ENCODE measurements around the gene RAI14. TPM values are rescaled to one million over a fixed set of nuclear protein-coding genes. Genes with fewer than 3 reads are reported as not detected.

The RAI14 gene
- total and polyA plus RNA-seq, 3 experiments from 2014 or later: 0.58 to 3.9 (median 3.9) TPM

- ChIA-PET POLR2A (no interaction called here), CTCF (no interaction called here)
- Histone ChIP-seq H3K4me3 (ENCODE audit: low read length) (no peak overlapping the region), H3K27me3 (ENCODE audit: insufficient read depth, low read length, poor library complexity, severe bottlenecking) (no peaks in the 10 kb centered on the region), H3K36me3 (ENCODE audit: insufficient read depth, low read length) (no peaks in the 10 kb centered on the region), H3K9me3 (ENCODE audit: low read length) (no peaks in the 10 kb centered on the region), H3K27ac (ENCODE audit: low read depth, low read length) (no peak overlapping the region), H3K4me1 (ENCODE audit: insufficient read depth, low read length) (no peaks in the 10 kb centered on the region)
- no peak for DNase-seq
- H3K27ac Mint-ChIP-seq: no peak overlapping the region
- no peaks in the 10 kb centered on the region for H3K36me3 Mint-ChIP-seq
- no peak overlapping the region for H3K4me3 Mint-ChIP-seq
- no peaks in the 10 kb centered on the region for H3K9me3 Mint-ChIP-seq
- H3K4me1 Mint-ChIP-seq: no peaks in the 10 kb centered on the region
- peaks cover 10 to 37% of the 10 kb centered on the region in 2 donors for H3K27me3 Mint-ChIP-seq
These were observed 193.1 kb downstream of the RAI14 start for GRCh38 chr5:34849253-34849652.

DNA sequence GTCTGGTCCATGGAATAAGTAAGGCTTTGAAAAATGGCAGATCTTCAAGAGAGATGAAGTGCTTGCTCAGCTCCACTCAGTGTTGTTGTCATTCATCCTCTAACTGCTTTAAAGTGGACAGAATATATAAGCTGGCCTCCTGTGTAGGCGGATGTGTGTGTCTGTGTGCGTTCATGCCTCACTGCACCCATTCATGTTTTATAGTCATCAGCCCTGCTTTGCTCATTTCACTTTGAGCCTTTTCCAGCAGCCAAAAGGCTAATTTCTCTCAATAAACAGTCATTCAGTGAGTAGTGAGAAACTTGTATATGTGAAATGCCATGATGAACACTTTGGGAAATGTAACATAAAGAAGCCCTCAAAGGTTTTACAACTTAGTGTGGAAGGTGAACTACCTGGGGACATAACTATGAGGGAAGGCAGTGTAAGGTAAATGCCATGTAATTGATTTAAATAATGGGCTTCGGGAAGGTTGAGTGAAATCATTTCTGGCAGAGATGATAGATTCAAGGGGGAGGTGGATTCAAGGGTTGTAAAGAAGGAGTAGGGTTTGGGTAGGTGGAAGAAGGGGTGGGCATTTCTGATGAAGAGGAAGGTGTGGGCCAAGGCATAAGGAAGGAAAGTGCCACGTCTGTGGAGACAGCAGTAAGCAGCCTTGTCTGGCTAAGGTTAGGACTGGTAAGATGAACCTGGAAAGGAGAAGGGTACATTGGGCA lies 198.5 kb downstream of the RAI14 start:
- H3K4me1 ChIP-seq (ENCODE audit: insufficient read depth, low read length): no peaks in the 10 kb centered on the region
- H3K4me1 Mint-ChIP-seq: no peaks in the 10 kb centered on the region
- no peak overlapping the region for H3K27ac ChIP-seq (ENCODE audit: low read depth, low read length)
- ChIA-PET CTCF (no interaction called here), POLR2A (no interaction called here)
- H3K4me3 ChIP-seq (ENCODE audit: low read length): no peak overlapping the region
- no peak overlapping the region for H3K4me3 Mint-ChIP-seq
- peaks cover 5 to 11% of the 10 kb centered on the region in 2 donors for H3K27me3 Mint-ChIP-seq
- H3K27ac Mint-ChIP-seq: no peak overlapping the region
- H3K9me3 Mint-ChIP-seq: no peaks in the 10 kb centered on the region
- DNase-seq: no peak
- no peaks in the 10 kb centered on the region for H3K36me3 ChIP-seq (ENCODE audit: insufficient read depth, low read length)
- H3K36me3 Mint-ChIP-seq: no peaks in the 10 kb centered on the region
- H3K9me3 ChIP-seq (ENCODE audit: low read length): no peaks in the 10 kb centered on the region
- no peaks in the 10 kb centered on the region for H3K27me3 ChIP-seq (ENCODE audit: insufficient read depth, low read length, poor library complexity, severe bottlenecking)

GRCh38 chr5:34857161-34857560 lies 201.0 kb downstream of the RAI14 start:
- ChIA-PET CTCF (no interaction called here), POLR2A (no interaction called here)
- Histone ChIP-seq H3K4me3 (ENCODE audit: low read length) (no peak overlapping the region), H3K27me3 (ENCODE audit: insufficient read depth, low read length, poor library complexity, severe bottlenecking) (no peaks in the 10 kb centered on the region), H3K4me1 (ENCODE audit: insufficient read depth, low read length) (no peaks in the 10 kb centered on the region), H3K27ac (ENCODE audit: low read depth, low read length) (no peak overlapping the region), H3K36me3 (ENCODE audit: insufficient read depth, low read length) (no peaks in the 10 kb centered on the region), H3K9me3 (ENCODE audit: low read length) (no peaks in the 10 kb centered on the region)
- H3K9me3 Mint-ChIP-seq: no peaks in the 10 kb centered on the region
- no peaks in the 10 kb centered on the region for H3K36me3 Mint-ChIP-seq
- DNase-seq: no peak
- peaks cover 2 to 5% of the 10 kb centered on the region in 2 donors for H3K27me3 Mint-ChIP-seq
- no peaks in the 10 kb centered on the region for H3K4me1 Mint-ChIP-seq
- no peak overlapping the region for H3K4me3 Mint-ChIP-seq
- H3K27ac Mint-ChIP-seq: no peak overlapping the region

DNA sequence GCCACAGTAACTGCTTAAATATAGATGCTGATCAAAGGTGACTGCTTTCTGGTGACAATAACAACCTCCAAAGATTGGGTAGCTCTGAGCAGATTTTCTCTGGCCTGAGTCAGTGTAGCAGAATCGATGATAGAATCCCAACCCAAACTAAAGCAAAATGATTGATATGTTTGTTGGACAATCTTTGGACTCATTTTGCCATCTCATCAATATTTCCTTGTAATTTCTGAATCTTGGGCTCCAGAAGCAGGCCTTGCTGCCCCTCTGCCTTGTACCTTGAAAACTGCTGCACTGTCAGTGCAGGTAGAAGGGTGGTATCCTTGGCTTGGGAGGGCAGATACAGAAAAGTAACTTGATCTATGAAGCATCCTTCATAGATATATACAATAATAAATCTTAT lies 201.8 kb downstream of the RAI14 start:
- CTCF ChIA-PET: no interaction called here

GRCh38 chr5:34858790-34859189 lies 202.7 kb downstream of the RAI14 start:
- no peaks in the 10 kb centered on the region for H3K36me3 Mint-ChIP-seq
- no peaks in the 10 kb centered on the region for H3K4me1 Mint-ChIP-seq
- Histone ChIP-seq H3K4me1 (ENCODE audit: insufficient read depth, low read length) (no peaks in the 10 kb centered on the region), H3K36me3 (ENCODE audit: insufficient read depth, low read length) (no peaks in the 10 kb centered on the region), H3K27me3 (ENCODE audit: insufficient read depth, low read length, poor library complexity, severe bottlenecking) (no peaks in the 10 kb centered on the region), H3K27ac (ENCODE audit: low read depth, low read length) (no peak overlapping the region), H3K4me3 (ENCODE audit: low read length) (no peak overlapping the region), H3K9me3 (ENCODE audit: low read length) (no peaks in the 10 kb centered on the region)
- POLR2A ChIA-PET: no interaction called here
- peaks cover 0 to 5% of the 10 kb centered on the region in 2 donors for H3K27me3 Mint-ChIP-seq
- CTCF ChIA-PET: no interaction called here
- no peak for DNase-seq
- H3K9me3 Mint-ChIP-seq: no peaks in the 10 kb centered on the region
- H3K27ac Mint-ChIP-seq: no peak overlapping the region
- no peak overlapping the region for H3K4me3 Mint-ChIP-seq

More for the DNA sequence above, 201.8 kb downstream of the RAI14 start:
- H3K9me3 Mint-ChIP-seq: no peaks in the 10 kb centered on the region
- no peak for DNase-seq
- H3K27me3 Mint-ChIP-seq: peaks cover 0 to 5% of the 10 kb centered on the region in 2 donors
- Histone ChIP-seq H3K9me3 (ENCODE audit: low read length) (no peaks in the 10 kb centered on the region), H3K4me3 (ENCODE audit: low read length) (no peak overlapping the region), H3K36me3 (ENCODE audit: insufficient read depth, low read length) (no peaks in the 10 kb centered on the region), H3K27ac (ENCODE audit: low read depth, low read length) (no peak overlapping the region), H3K4me1 (ENCODE audit: insufficient read depth, low read length) (no peaks in the 10 kb centered on the region), H3K27me3 (ENCODE audit: insufficient read depth, low read length, poor library complexity, severe bottlenecking) (no peaks in the 10 kb centered on the region)
- no peak overlapping the region for H3K4me3 Mint-ChIP-seq
- no peaks in the 10 kb centered on the region for H3K36me3 Mint-ChIP-seq
- no peak overlapping the region for H3K27ac Mint-ChIP-seq
- no peaks in the 10 kb centered on the region for H3K4me1 Mint-ChIP-seq
- POLR2A ChIA-PET: no interaction called here

- no peak overlapping the region for H3K27ac Mint-ChIP-seq
- H3K4me1 ChIP-seq (ENCODE audit: insufficient read depth, low read length): no peaks in the 10 kb centered on the region
- H3K4me1 Mint-ChIP-seq: no peaks in the 10 kb centered on the region
- H3K9me3 Mint-ChIP-seq: no peaks in the 10 kb centered on the region
- no peak overlapping the region for H3K4me3 ChIP-seq (ENCODE audit: low read length)
- ChIA-PET POLR2A (no interaction called here), CTCF (no interaction called here)
- H3K36me3 ChIP-seq (ENCODE audit: insufficient read depth, low read length): no peaks in the 10 kb centered on the region
- peaks cover 0 to 5% of the 10 kb centered on the region in 2 donors for H3K27me3 Mint-ChIP-seq
- H3K27ac ChIP-seq (ENCODE audit: low read depth, low read length): no peak overlapping the region
- H3K36me3 Mint-ChIP-seq: no peaks in the 10 kb centered on the region
- no peak overlapping the region for H3K4me3 Mint-ChIP-seq
- no peaks in the 10 kb centered on the region for H3K27me3 ChIP-seq (ENCODE audit: insufficient read depth, low read length, poor library complexity, severe bottlenecking)
- no peak for DNase-seq
- no peaks in the 10 kb centered on the region for H3K9me3 ChIP-seq (ENCODE audit: low read length)
These were observed 203.1 kb downstream of the RAI14 start for GRCh38 chr5:34859253-34859652.

GRCh38 chr5:34863946-34864345 lies 207.8 kb downstream of the RAI14 start:
- Histone ChIP-seq H3K9me3 (ENCODE audit: low read length) (no peaks in the 10 kb centered on the region), H3K27me3 (ENCODE audit: insufficient read depth, low read length, poor library complexity, severe bottlenecking) (no peaks in the 10 kb centered on the region), H3K27ac (ENCODE audit: low read depth, low read length) (no peak overlapping the region), H3K36me3 (ENCODE audit: insufficient read depth, low read length) (no peaks in the 10 kb centered on the region), H3K4me3 (ENCODE audit: low read length) (no peak overlapping the region), H3K4me1 (ENCODE audit: insufficient read depth, low read length) (no peaks in the 10 kb centered on the region)
- DNase-seq: no peak
- CTCF ChIA-PET: no interaction called here
- Mint-ChIP-seq H3K4me3 (no peak overlapping the region), H3K36me3 (no peaks in the 10 kb centered on the region), H3K9me3 (no peaks in the 10 kb centered on the region), H3K27me3 (no peaks in the 10 kb centered on the region), H3K4me1 (no peaks in the 10 kb centered on the region), H3K27ac (peak overlapping the region in 1 of 8 donors; percentile 66)
- POLR2A ChIA-PET: no interaction called here

- Mint-ChIP-seq H3K4me1 (no peaks in the 10 kb centered on the region), H3K27me3 (peaks cover 0 to 7% of the 10 kb centered on the region in 2 donors), H3K36me3 (no peaks in the 10 kb centered on the region), H3K9me3 (no peaks in the 10 kb centered on the region), H3K4me3 (no peak overlapping the region), H3K27ac (no peak overlapping the region)
- CTCF ChIA-PET: no interaction called here
- H3K27me3 ChIP-seq (ENCODE audit: insufficient read depth, low read length, poor library complexity, severe bottlenecking): no peaks in the 10 kb centered on the region
- H3K4me1 ChIP-seq (ENCODE audit: insufficient read depth, low read length): no peaks in the 10 kb centered on the region
- no peaks in the 10 kb centered on the region for H3K9me3 ChIP-seq (ENCODE audit: low read length)
- DNase-seq: no peak
- H3K4me3 ChIP-seq (ENCODE audit: low read length): no peak overlapping the region
- H3K27ac ChIP-seq (ENCODE audit: low read depth, low read length): no peak overlapping the region
- no peaks in the 10 kb centered on the region for H3K36me3 ChIP-seq (ENCODE audit: insufficient read depth, low read length)
- POLR2A ChIA-PET: no interaction called here
These were observed 209.0 kb downstream of the RAI14 start for GRCh38 chr5:34865091-34865490.
